ENCODE measurements around the gene RTRAF. TPM values are rescaled to one million over a fixed set of nuclear protein-coding genes. Genes with fewer than 3 reads are reported as not detected.

RTRAF gene
- total and polyA plus RNA-seq, 2 of the 8 experiments (the other 6 are each of a cell fraction or from before 2014, with no cell fraction given), result 149 to 359 TPM

DNA sequence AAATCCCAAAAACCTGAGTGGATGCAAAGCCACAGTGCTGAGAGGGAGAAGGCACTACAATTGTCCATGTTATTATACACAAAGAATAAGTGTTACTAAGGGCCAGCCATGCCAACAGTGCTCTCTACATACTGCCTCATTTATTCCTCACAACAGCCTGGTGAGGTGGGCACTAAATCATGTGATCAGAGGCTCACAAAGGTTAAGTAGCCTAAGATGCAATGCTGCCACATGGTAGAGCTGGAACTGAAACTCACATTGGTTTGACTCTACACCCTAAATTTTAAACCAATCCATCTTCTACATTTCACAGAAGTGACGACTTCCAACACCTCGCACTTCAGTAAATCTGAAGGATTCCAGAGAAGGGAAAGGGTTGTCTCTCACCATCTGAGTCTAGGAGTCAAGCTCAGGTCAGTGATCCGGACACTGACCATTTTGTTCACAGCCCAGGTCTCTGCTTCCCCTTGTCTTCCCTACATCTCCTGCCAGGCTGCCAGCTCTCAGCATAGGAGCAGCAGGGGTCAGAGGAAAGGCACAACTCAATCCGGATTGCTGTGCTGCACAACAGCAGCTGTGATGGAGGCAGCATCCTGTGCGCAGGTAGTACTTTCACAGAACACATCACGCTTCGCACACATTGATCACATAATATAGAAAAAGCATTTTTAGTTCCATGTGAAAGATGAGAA is 49.9 kb downstream of the RTRAF start:
- Histone ChIP-seq H2BK15ac (ENCODE audit: low read length) (no peak overlapping the region), H3K14ac (ENCODE audit: insufficient read length) (no peak overlapping the region), H3K4me1 (replicated peaks in 1 of 4; ENCODE audit: control insufficient read depth in 3 of 4, insufficient read depth in 4 of 4, low read length in 3 of 4) (no peaks in the 10 kb centered on the region), H2BK120ac (replicated peaks; ENCODE audit: low read depth, low read length) (no peak overlapping the region), H2AFZ (ENCODE audit: low read length) (no peak overlapping the region), H3K23me2 (ENCODE audit: low read depth, low read length) (no peaks in the 10 kb centered on the region), H3K4me3 (ENCODE audit: extremely low read depth in 1 of 4, insufficient read depth in 2 of 4, low read depth in 3 of 4, low read length in 4 of 4) (no peak overlapping the region), H2BK20ac (ENCODE audit: low read length) (no peak overlapping the region), H3K27me3 (replicated peaks in 1 of 4; ENCODE audit: control insufficient read depth in 3 of 4, extremely low read depth in 1 of 4, insufficient read depth in 3 of 4, low read length in 3 of 4) (no peaks in the 10 kb centered on the region), H3K23ac (ENCODE audit: insufficient read length) (no peak overlapping the region), H3K9ac (replicated peaks in 1 of 4; ENCODE audit: extremely low read depth in 1 of 4, low read depth in 3 of 4, low read length in 3 of 4) (no peak overlapping the region), H4K8ac (ENCODE audit: extremely low read depth, insufficient read depth, low read length) (no peak overlapping the region), H3K56ac (replicated peaks; ENCODE audit: insufficient read length, low read depth, low read length) (no peak overlapping the region), H2BK5ac (ENCODE audit: low read depth, low read length) (no peak overlapping the region), H4K20me1 (replicated peaks in 1 of 2; ENCODE audit: control insufficient read depth in 1 of 2, insufficient read depth in 2 of 2, low read length in 2 of 2) (no peaks in the 10 kb centered on the region), H3K36me3 (ENCODE audit: control insufficient read depth in 2 of 4, insufficient read depth in 4 of 4, low read length in 3 of 4) (no peaks in the 10 kb centered on the region; a peak in 1 of 8 replicates), H3K9me3 (ENCODE audit: insufficient read depth in 2 of 2, low read depth in 1 of 2, low read length in 1 of 2) (no peaks in the 10 kb centered on the region), H3K27ac (ENCODE audit: low read depth, low read length) (no peak overlapping the region), H2BK12ac (ENCODE audit: low read depth, low read length) (no peak overlapping the region), H3K18ac (ENCODE audit: extremely low read depth, low read length) (no peak overlapping the region), H4K5ac (ENCODE audit: insufficient read length, low read depth, low read length) (no peak overlapping the region), H2AK5ac (ENCODE audit: low read depth, low read length) (no peak overlapping the region), H3K79me2 (ENCODE audit: control insufficient read depth in 1 of 2, insufficient read depth in 2 of 2, low read length in 2 of 2) (no peaks in the 10 kb centered on the region), H3K79me1 (ENCODE audit: low read depth, low read length) (no peaks in the 10 kb centered on the region), H3K4ac (replicated peaks; ENCODE audit: insufficient read length, low read depth, low read length) (no peak overlapping the region), H3K4me2 (ENCODE audit: insufficient read depth in 1 of 2, low read depth in 2 of 2, low read length in 2 of 2) (no peak overlapping the region), H4K91ac (replicated peaks; ENCODE audit: insufficient read length, low read length) (no peak overlapping the region)
- ChIA-PET CTCF (ENCODE audit: partially characterized antibody) (interaction anchor here (1.3 to 1.9 kb wide), 3 partner anchors 14 to 89 kb away, joined by 3 to 5 read pairs (median 5); no protein-coding TSS in a partner anchor), POLR2A (ENCODE audit: partially characterized antibody) (interaction anchor here (1.4 kb wide), 1 partner anchor 37 kb away, joined by 3 read pairs; no protein-coding TSS in a partner anchor)
- no peak for DNase-seq (ENCODE audit: low read depth in 1 of 2, low spot score in 2 of 2)
- WGBS, 2 experiments (ENCODE audit: extremely low coverage in 1 of 2, insufficient coverage in 1 of 2, insufficient read length in 1 of 2, insufficient replicate concordance in 2 of 2, low coverage in 1 of 2, low lambda C conversion rate in 2 of 2, missing lambda C conversion rate in 1 of 2), result 90% methylated on average over 7 of the region's 7 CpGs; no CpG with 5 or more reads in 1 of the 2 experiments
- FAIRE-seq, result no peak
- TF ChIP-seq EGR1 (IDR thresholded peaks at IDR 0.05; ENCODE audit: borderline replicate concordance, low read depth, low read length) (no peak), POU5F1 (IDR thresholded peaks at IDR 0.05; ENCODE audit: low read depth, low read length) (no peak), KDM1A (IDR thresholded peaks at IDR 0.05; ENCODE audit: borderline replicate concordance, low read length) (no peak), SIRT6 (IDR thresholded peaks at IDR 0.05; ENCODE audit: low read length) (no peak), SAP30 (IDR thresholded peaks at IDR 0.05; ENCODE audit: insufficient read depth, insufficient replicate concordance, low read length) (no peak), SIN3A (conservative IDR thresholded peaks at IDR 0.05 in 1 of 2, IDR thresholded peaks at IDR 0.05 in 1 of 2; ENCODE audit: low read depth in 1 of 2, low read length in 2 of 2) (no peak), RAD21 (IDR thresholded peaks at IDR 0.05 in 1 of 2, conservative IDR thresholded peaks at IDR 0.05 in 1 of 2; ENCODE audit: low read depth in 2 of 2, low read length in 2 of 2) (no peak), BCL11A (IDR thresholded peaks at IDR 0.05; ENCODE audit: low read depth in 2 of 2, low read length in 2 of 2) (no peak)
- TF ChIP-seq, protein P1, sequence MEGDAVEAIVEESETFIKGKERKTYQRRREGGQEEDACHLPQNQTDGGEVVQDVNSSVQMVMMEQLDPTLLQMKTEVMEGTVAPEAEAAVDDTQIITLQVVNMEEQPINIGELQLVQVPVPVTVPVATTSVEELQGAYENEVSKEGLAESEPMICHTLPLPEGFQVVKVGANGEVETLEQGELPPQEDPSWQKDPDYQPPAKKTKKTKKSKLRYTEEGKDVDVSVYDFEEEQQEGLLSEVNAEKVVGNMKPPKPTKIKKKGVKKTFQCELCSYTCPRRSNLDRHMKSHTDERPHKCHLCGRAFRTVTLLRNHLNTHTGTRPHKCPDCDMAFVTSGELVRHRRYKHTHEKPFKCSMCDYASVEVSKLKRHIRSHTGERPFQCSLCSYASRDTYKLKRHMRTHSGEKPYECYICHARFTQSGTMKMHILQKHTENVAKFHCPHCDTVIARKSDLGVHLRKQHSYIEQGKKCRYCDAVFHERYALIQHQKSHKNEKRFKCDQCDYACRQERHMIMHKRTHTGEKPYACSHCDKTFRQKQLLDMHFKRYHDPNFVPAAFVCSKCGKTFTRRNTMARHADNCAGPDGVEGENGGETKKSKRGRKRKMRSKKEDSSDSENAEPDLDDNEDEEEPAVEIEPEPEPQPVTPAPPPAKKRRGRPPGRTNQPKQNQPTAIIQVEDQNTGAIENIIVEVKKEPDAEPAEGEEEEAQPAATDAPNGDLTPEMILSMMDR (IDR thresholded peaks at IDR 0.05; ENCODE audit: control extremely low read depth in 1 of 3, insufficient read depth in 1 of 3, low read depth in 1 of 3, low read length in 3 of 3), result no peak

All from H1 (cell line).